Astrocyte (in vitro differentiated cells and primary cell): ENCODE measurements around the gene MTTP. TPM values are rescaled to one million over a fixed set of nuclear protein-coding genes. Genes with fewer than 3 reads are reported as not detected.

Experiments
- DNase-seq: peaks from one replicate; pipeline ENCODE4 v3.0.0-alpha.2; 2010; ENCODE audit warnings: low read depth
- FAIRE-seq: peaks from 2 replicates; lab custom pipeline; 2011; peaks lifted over from hg19 to GRCh38; lab: Jason Lieb, UNC
- H2AFZ ChIP-seq: 2 replicates; pipeline ENCODE4 v1.6.0; 2012; ENCODE audit warnings: low read depth, low read length, inconsistent platforms
- H3K27ac ChIP-seq: 2 replicates; pipeline ENCODE4 v1.5.1; 2011; ENCODE audit warnings: low read depth, low read length, inconsistent platforms
- H3K27me3 ChIP-seq: 2 replicates; pipeline ENCODE4 v1.6.0; 2011; ENCODE audit warnings: low read length, inconsistent platforms; ENCODE audit not compliant: insufficient read depth
- H3K36me3 ChIP-seq: 2 replicates; pipeline ENCODE4 v1.5.1; 2011; ENCODE audit warnings: low read length, inconsistent platforms; ENCODE audit not compliant: insufficient read depth
- H3K4me1 ChIP-seq: 2 replicates; pipeline ENCODE4 v1.5.1; 2011; ENCODE audit warnings: low read length, inconsistent platforms; ENCODE audit not compliant: insufficient read depth
- H3K4me2 ChIP-seq: 2 replicates; pipeline ENCODE4 v1.6.0; 2012; ENCODE audit warnings: low read length, inconsistent platforms
- H3K4me3 ChIP-seq: 2 replicates; pipeline ENCODE4 v1.5.1; 2011; ENCODE audit warnings: low read depth, mild to moderate bottlenecking, low read length, inconsistent platforms; ENCODE audit not compliant: insufficient read depth
- H3K79me2 ChIP-seq: 2 replicates; pipeline ENCODE4 v1.6.0; 2012; ENCODE audit warnings: mild to moderate bottlenecking, low read length, inconsistent platforms; ENCODE audit not compliant: insufficient read depth
- H3K9ac ChIP-seq: 2 replicates; pipeline ENCODE4 v1.6.0; 2012; ENCODE audit warnings: mild to moderate bottlenecking, low read length, inconsistent platforms
- H3K9me3 ChIP-seq: 2 replicates; pipeline ENCODE4 v1.5.1; 2012; ENCODE audit warnings: low read depth, mild to moderate bottlenecking, low read length, inconsistent platforms; ENCODE audit not compliant: insufficient read depth
- H4K20me1 ChIP-seq: 2 replicates; pipeline ENCODE4 v1.6.0; 2012; ENCODE audit warnings: low read length, inconsistent platforms; ENCODE audit not compliant: insufficient read depth
- H3K27ac Mint-ChIP-seq: one replicate; pipeline ENCODE4 v1.8.0; 2021; ENCODE audit warnings: mild to moderate bottlenecking, mixed read lengths; ENCODE audit not compliant: unreplicated experiment
- H3K27me3 Mint-ChIP-seq: one replicate; pipeline ENCODE4 v1.8.0; 2021; ENCODE audit warnings: low read depth, mixed read lengths; ENCODE audit not compliant: unreplicated experiment
- H3K36me3 Mint-ChIP-seq: one replicate; pipeline ENCODE4 v1.8.0; 2021; ENCODE audit warnings: low read depth, mixed read lengths; ENCODE audit not compliant: unreplicated experiment
- H3K4me1 Mint-ChIP-seq: one replicate; pipeline ENCODE4 v1.8.0; 2021; ENCODE audit warnings: low read depth, mixed read lengths; ENCODE audit not compliant: unreplicated experiment
- H3K4me3 Mint-ChIP-seq: one replicate; pipeline ENCODE4 v1.8.0; 2021; ENCODE audit warnings: mild to moderate bottlenecking, moderate library complexity, mixed read lengths; ENCODE audit not compliant: unreplicated experiment
- H3K9me3 Mint-ChIP-seq: one replicate; pipeline ENCODE4 v1.8.0; 2021; ENCODE audit warnings: mild to moderate bottlenecking, mixed read lengths; ENCODE audit not compliant: unreplicated experiment
- EZH2 ChIP-seq: IDR thresholded peaks from 2 replicates; pipeline ENCODE4 v1.6.1; 2012; ENCODE audit warnings: mild to moderate bottlenecking, low read length, inconsistent platforms; ENCODE audit not compliant: insufficient read depth
- total RNA-seq: library from RNA; stranded (reverse); gene quantifications from 2 replicates; pipeline ENCODE4 v1.2.1, GENCODE V29; 2021
- TF ChIP-seq, protein P1 (sequence below): IDR thresholded peaks from 2 replicates; pipeline ENCODE4 v1.5.1; 2011; ENCODE audit warnings: low read depth, mild to moderate bottlenecking, inconsistent platforms, low read length, moderate library complexity; ENCODE audit not compliant: insufficient read depth

MTTP gene
- total RNA-seq, 1 donor from 2014 or later = 0.41 TPM

- Histone ChIP-seq H3K27me3 (no peaks in the 10 kb centered on the region), H3K36me3 (no peaks in the 10 kb centered on the region), H3K9ac (no peak overlapping the region), H4K20me1 (no peaks in the 10 kb centered on the region), H3K27ac (no peak overlapping the region), H3K79me2 (no peaks in the 10 kb centered on the region), H3K4me2 (no peak overlapping the region), H3K9me3 (no peaks in the 10 kb centered on the region), H3K4me3 (no peak overlapping the region), H3K4me1 (no peaks in the 10 kb centered on the region), H2AFZ (no peak overlapping the region)
- H3K36me3 Mint-ChIP-seq = no peaks in the 10 kb centered on the region
- TF ChIP-seq, protein P1, sequence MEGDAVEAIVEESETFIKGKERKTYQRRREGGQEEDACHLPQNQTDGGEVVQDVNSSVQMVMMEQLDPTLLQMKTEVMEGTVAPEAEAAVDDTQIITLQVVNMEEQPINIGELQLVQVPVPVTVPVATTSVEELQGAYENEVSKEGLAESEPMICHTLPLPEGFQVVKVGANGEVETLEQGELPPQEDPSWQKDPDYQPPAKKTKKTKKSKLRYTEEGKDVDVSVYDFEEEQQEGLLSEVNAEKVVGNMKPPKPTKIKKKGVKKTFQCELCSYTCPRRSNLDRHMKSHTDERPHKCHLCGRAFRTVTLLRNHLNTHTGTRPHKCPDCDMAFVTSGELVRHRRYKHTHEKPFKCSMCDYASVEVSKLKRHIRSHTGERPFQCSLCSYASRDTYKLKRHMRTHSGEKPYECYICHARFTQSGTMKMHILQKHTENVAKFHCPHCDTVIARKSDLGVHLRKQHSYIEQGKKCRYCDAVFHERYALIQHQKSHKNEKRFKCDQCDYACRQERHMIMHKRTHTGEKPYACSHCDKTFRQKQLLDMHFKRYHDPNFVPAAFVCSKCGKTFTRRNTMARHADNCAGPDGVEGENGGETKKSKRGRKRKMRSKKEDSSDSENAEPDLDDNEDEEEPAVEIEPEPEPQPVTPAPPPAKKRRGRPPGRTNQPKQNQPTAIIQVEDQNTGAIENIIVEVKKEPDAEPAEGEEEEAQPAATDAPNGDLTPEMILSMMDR = no peak
- no peak for TF ChIP-seq EZH2
- DNase-seq = no peak
- FAIRE-seq = no peak
- no peak overlapping the region for H3K4me3 Mint-ChIP-seq
- no peaks in the 10 kb centered on the region for H3K4me1 Mint-ChIP-seq
- peaks cover 2% of the 10 kb centered on the region for H3K27me3 Mint-ChIP-seq
- no peak overlapping the region for H3K27ac Mint-ChIP-seq
- no peaks in the 10 kb centered on the region for H3K9me3 Mint-ChIP-seq
These were observed 32.1 kb downstream of the MTTP start for GRCh38 chr4:99606716-99607115.

DNA sequence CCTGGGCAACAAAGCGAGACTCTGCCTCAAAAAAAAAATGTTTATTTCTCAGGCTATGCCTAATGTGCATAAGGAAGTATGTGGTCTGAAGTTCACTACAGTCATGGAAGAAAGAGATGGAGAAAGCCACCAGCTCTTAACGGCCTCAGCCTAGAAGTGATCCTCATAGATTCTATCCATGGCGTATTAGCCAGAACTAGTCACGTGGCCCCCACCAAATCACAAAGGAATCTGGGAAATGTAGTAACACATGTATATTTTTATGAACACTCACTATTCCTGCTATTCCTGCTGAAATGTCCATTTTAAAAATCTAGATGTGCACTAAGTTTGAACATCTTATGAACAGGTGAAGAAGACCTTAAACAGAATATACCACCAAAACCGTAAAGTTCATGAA lies 33.8 kb downstream of the MTTP start:
- Mint-ChIP-seq H3K4me3 (no peak overlapping the region), H3K27ac (no peak overlapping the region), H3K9me3 (no peaks in the 10 kb centered on the region), H3K36me3 (no peaks in the 10 kb centered on the region), H3K4me1 (peaks cover 2% of the 10 kb centered on the region), H3K27me3 (peaks cover 2% of the 10 kb centered on the region)
- H3K36me3 ChIP-seq = no peaks in the 10 kb centered on the region
- FAIRE-seq (no peak), DNase-seq (no peak)
- H3K27me3 ChIP-seq = no peaks in the 10 kb centered on the region
- H3K4me2 ChIP-seq = no peak overlapping the region
- H4K20me1 ChIP-seq = no peaks in the 10 kb centered on the region
- no peaks in the 10 kb centered on the region for H3K4me1 ChIP-seq
- no peak overlapping the region for H3K4me3 ChIP-seq
- TF ChIP-seq, protein P1 = no peak
- no peak for TF ChIP-seq EZH2
- H2AFZ ChIP-seq = no peak overlapping the region
- H3K9ac ChIP-seq = no peak overlapping the region
- no peaks in the 10 kb centered on the region for H3K79me2 ChIP-seq
- no peak overlapping the region for H3K27ac ChIP-seq
- no peaks in the 10 kb centered on the region for H3K9me3 ChIP-seq

DNA sequence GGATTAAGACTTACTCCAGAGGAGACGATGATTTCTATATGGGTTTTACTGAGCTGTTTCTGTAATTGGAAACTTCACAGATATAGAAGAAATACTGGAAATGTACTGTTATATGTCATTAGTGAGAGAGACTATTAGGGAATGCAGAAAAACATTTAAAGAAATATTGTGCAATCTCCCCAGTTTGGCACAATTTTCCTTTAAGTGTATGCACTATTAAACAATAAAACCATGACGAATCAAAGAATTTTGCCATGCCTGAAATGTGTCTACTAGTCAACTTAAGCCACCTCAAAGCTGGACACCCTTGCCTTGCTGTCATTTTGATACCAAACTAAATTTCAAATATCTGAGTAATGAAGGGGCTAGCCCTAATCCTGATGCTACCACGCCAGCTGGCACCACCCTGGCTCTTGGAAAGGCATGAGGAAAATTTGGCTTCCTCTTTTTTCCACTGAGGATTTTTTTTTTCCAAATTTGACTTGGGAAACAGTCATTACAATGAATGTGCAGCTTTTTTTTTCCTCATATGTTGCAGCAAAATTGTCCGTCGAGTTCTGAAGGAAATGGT lies 36.1 kb downstream of the MTTP start:
- H3K27me3 ChIP-seq = no peaks in the 10 kb centered on the region
- no peak for FAIRE-seq
- no peak overlapping the region for H3K4me2 ChIP-seq
- DNase-seq = peak; percentile 18
- no peak for TF ChIP-seq EZH2
- TF ChIP-seq, protein P1 = no peak
- Mint-ChIP-seq H3K9me3 (no peaks in the 10 kb centered on the region), H3K4me1 (peaks cover 2% of the 10 kb centered on the region), H3K27me3 (peaks cover 2% of the 10 kb centered on the region), H3K4me3 (no peak overlapping the region), H3K36me3 (no peaks in the 10 kb centered on the region), H3K27ac (no peak overlapping the region)
- no peaks in the 10 kb centered on the region for H4K20me1 ChIP-seq
- H2AFZ ChIP-seq = no peak overlapping the region
- no peak overlapping the region for H3K4me3 ChIP-seq
- H3K4me1 ChIP-seq = no peaks in the 10 kb centered on the region
- no peak overlapping the region for H3K9ac ChIP-seq
- no peak overlapping the region for H3K27ac ChIP-seq
- no peaks in the 10 kb centered on the region for H3K79me2 ChIP-seq
- no peaks in the 10 kb centered on the region for H3K36me3 ChIP-seq
- H3K9me3 ChIP-seq = no peaks in the 10 kb centered on the region
